ENCODE data around the gene SRCAP.
"Not testable (repeated sequence)": the region's sequence is repeated elsewhere in the genome, so short reads cannot be mapped to it uniquely, and the experiment has no call there.

SRCAP gene

GRCh38 chr16:30677931-30678585 lies 20.9 kb upstream of the SRCAP start:
- DNase-seq: no peak
- Histone ChIP-seq H3K27ac (ENCODE audit: insufficient read depth, low read length, poor library complexity, severe bottlenecking) (no peak overlapping the region), H3K4me1 (ENCODE audit: control insufficient read depth, insufficient read depth, low read length, poor library complexity, severe bottlenecking) (no peaks in the 10 kb centered on the region), H3K9me3 (ENCODE audit: control insufficient read depth, low read length) (no peaks in the 10 kb centered on the region), H3K4me3 (ENCODE audit: insufficient read depth, low read depth, low read length, poor library complexity, severe bottlenecking) (no peak overlapping the region), H3K27me3 (replicated peaks; ENCODE audit: control insufficient read depth, insufficient read depth, low read length, poor library complexity, severe bottlenecking) (no peaks in the 10 kb centered on the region), H3K36me3 (ENCODE audit: control insufficient read depth, insufficient read depth, low read length) (no peaks in the 10 kb centered on the region)

GRCh38 chr16:30678586-30678970 lies 20.4 kb upstream of the SRCAP start:
- Histone ChIP-seq H3K27ac (ENCODE audit: insufficient read depth, low read length, poor library complexity, severe bottlenecking) (no peak overlapping the region), H3K4me1 (ENCODE audit: control insufficient read depth, insufficient read depth, low read length, poor library complexity, severe bottlenecking) (no peaks in the 10 kb centered on the region), H3K9me3 (ENCODE audit: control insufficient read depth, low read length) (no peaks in the 10 kb centered on the region), H3K4me3 (ENCODE audit: insufficient read depth, low read depth, low read length, poor library complexity, severe bottlenecking) (no peak overlapping the region), H3K27me3 (replicated peaks; ENCODE audit: control insufficient read depth, insufficient read depth, low read length, poor library complexity, severe bottlenecking) (no peaks in the 10 kb centered on the region), H3K36me3 (ENCODE audit: control insufficient read depth, insufficient read depth, low read length) (no peaks in the 10 kb centered on the region)
- DNase-seq: no peak

GRCh38 chr16:30680326-30680725 lies 18.6 kb upstream of the SRCAP start:
- H3K9me3 ChIP-seq (ENCODE audit: control insufficient read depth, low read length): no peaks in the 10 kb centered on the region

GRCh38 chr16:30688701-30689100 lies 10.3 kb upstream of the SRCAP start:
- Histone ChIP-seq H3K4me1 (ENCODE audit: control insufficient read depth, insufficient read depth, low read length, poor library complexity, severe bottlenecking) (peaks cover 1% of the 10 kb centered on the region), H3K27ac (ENCODE audit: insufficient read depth, low read length, poor library complexity, severe bottlenecking) (no peak overlapping the region), H3K4me3 (ENCODE audit: insufficient read depth, low read depth, low read length, poor library complexity, severe bottlenecking) (no peak overlapping the region), H3K9me3 (ENCODE audit: control insufficient read depth, low read length) (no peaks in the 10 kb centered on the region), H3K36me3 (ENCODE audit: control insufficient read depth, insufficient read depth, low read length) (no peaks in the 10 kb centered on the region), H3K27me3 (replicated peaks; ENCODE audit: control insufficient read depth, insufficient read depth, low read length, poor library complexity, severe bottlenecking) (no peaks in the 10 kb centered on the region)
- no peak for DNase-seq

More at GRCh38 chr16:30680326-30680725, 18.6 kb upstream of the SRCAP start:
- no peak overlapping the region for H3K4me3 ChIP-seq (ENCODE audit: insufficient read depth, low read depth, low read length, poor library complexity, severe bottlenecking)
- no peaks in the 10 kb centered on the region for H3K36me3 ChIP-seq (ENCODE audit: control insufficient read depth, insufficient read depth, low read length)
- H3K27ac ChIP-seq (ENCODE audit: insufficient read depth, low read length, poor library complexity, severe bottlenecking): no peak overlapping the region
- H3K27me3 ChIP-seq (replicated peaks; ENCODE audit: control insufficient read depth, insufficient read depth, low read length, poor library complexity, severe bottlenecking): no peaks in the 10 kb centered on the region
- DNase-seq: no peak
- no peaks in the 10 kb centered on the region for H3K4me1 ChIP-seq (ENCODE audit: control insufficient read depth, insufficient read depth, low read length, poor library complexity, severe bottlenecking)

GRCh38 chr16:30691907-30692306 lies 7.1 kb upstream of the SRCAP start:
- H3K27me3 ChIP-seq (replicated peaks; ENCODE audit: control insufficient read depth, insufficient read depth, low read length, poor library complexity, severe bottlenecking): no peaks in the 10 kb centered on the region
- H3K27ac ChIP-seq (ENCODE audit: insufficient read depth, low read length, poor library complexity, severe bottlenecking): no peak overlapping the region
- H3K4me3 ChIP-seq (ENCODE audit: insufficient read depth, low read depth, low read length, poor library complexity, severe bottlenecking): no peak overlapping the region
- H3K4me1 ChIP-seq (ENCODE audit: control insufficient read depth, insufficient read depth, low read length, poor library complexity, severe bottlenecking): peaks cover 3% of the 10 kb centered on the region
- H3K9me3 ChIP-seq (ENCODE audit: control insufficient read depth, low read length): no peaks in the 10 kb centered on the region
- H3K36me3 ChIP-seq (ENCODE audit: control insufficient read depth, insufficient read depth, low read length): no peaks in the 10 kb centered on the region
- DNase-seq: no peak

- Histone ChIP-seq H3K4me1 (ENCODE audit: control insufficient read depth, insufficient read depth, low read length, poor library complexity, severe bottlenecking) (peaks cover 7% of the 10 kb centered on the region), H3K27ac (ENCODE audit: insufficient read depth, low read length, poor library complexity, severe bottlenecking) (no peak overlapping the region), H3K9me3 (ENCODE audit: control insufficient read depth, low read length) (no peaks in the 10 kb centered on the region), H3K4me3 (ENCODE audit: insufficient read depth, low read depth, low read length, poor library complexity, severe bottlenecking) (no peak overlapping the region), H3K36me3 (ENCODE audit: control insufficient read depth, insufficient read depth, low read length) (no peaks in the 10 kb centered on the region), H3K27me3 (replicated peaks; ENCODE audit: control insufficient read depth, insufficient read depth, low read length, poor library complexity, severe bottlenecking) (no peaks in the 10 kb centered on the region)
- DNase-seq: no peak
These were observed 6.4 kb upstream of the SRCAP start for GRCh38 chr16:30692396-30693064.

GRCh38 chr16:30694926-30695693 lies 3.9 kb upstream of the SRCAP start:
- H3K9me3 ChIP-seq (ENCODE audit: control insufficient read depth, low read length): no peaks in the 10 kb centered on the region
- H3K36me3 ChIP-seq (ENCODE audit: control insufficient read depth, insufficient read depth, low read length): no peaks in the 10 kb centered on the region
- no peaks in the 10 kb centered on the region for H3K27me3 ChIP-seq (replicated peaks; ENCODE audit: control insufficient read depth, insufficient read depth, low read length, poor library complexity, severe bottlenecking)
- no peak overlapping the region for H3K4me3 ChIP-seq (ENCODE audit: insufficient read depth, low read depth, low read length, poor library complexity, severe bottlenecking)
- H3K4me1 ChIP-seq (ENCODE audit: control insufficient read depth, insufficient read depth, low read length, poor library complexity, severe bottlenecking): peaks cover 12% of the 10 kb centered on the region
- no peak for DNase-seq
- no peak overlapping the region for H3K27ac ChIP-seq (ENCODE audit: insufficient read depth, low read length, poor library complexity, severe bottlenecking)

- not testable (repeated sequence) for H3K9me3 ChIP-seq (ENCODE audit: control insufficient read depth, low read length); H3K4me3 ChIP-seq (ENCODE audit: insufficient read depth, low read depth, low read length, poor library complexity, severe bottlenecking); H3K27me3 ChIP-seq (replicated peaks; ENCODE audit: control insufficient read depth, insufficient read depth, low read length, poor library complexity, severe bottlenecking); H3K27ac ChIP-seq (ENCODE audit: insufficient read depth, low read length, poor library complexity, severe bottlenecking); DNase-seq
- peaks cover 15% of the 10 kb centered on the region for H3K4me1 ChIP-seq (ENCODE audit: control insufficient read depth, insufficient read depth, low read length, poor library complexity, severe bottlenecking)
- H3K36me3 ChIP-seq (ENCODE audit: control insufficient read depth, insufficient read depth, low read length): peaks cover 12% of the 10 kb centered on the region
These were observed 2.3 kb upstream of the SRCAP start for GRCh38 chr16:30696646-30697045.

- Histone ChIP-seq H3K27me3 (replicated peaks; ENCODE audit: control insufficient read depth, insufficient read depth, low read length, poor library complexity, severe bottlenecking) (no peaks in the 10 kb centered on the region), H3K4me3 (ENCODE audit: insufficient read depth, low read depth, low read length, poor library complexity, severe bottlenecking) (peak overlapping the region; percentile 74), H3K27ac (ENCODE audit: insufficient read depth, low read length, poor library complexity, severe bottlenecking) (peak overlapping the region; percentile 100), H3K36me3 (ENCODE audit: control insufficient read depth, insufficient read depth, low read length) (peaks cover 13% of the 10 kb centered on the region), H3K4me1 (ENCODE audit: control insufficient read depth, insufficient read depth, low read length, poor library complexity, severe bottlenecking) (peaks cover 15% of the 10 kb centered on the region), H3K9me3 (ENCODE audit: control insufficient read depth, low read length) (no peaks in the 10 kb centered on the region)
- DNase-seq: no peak
These were observed 1.5 kb upstream of the SRCAP start for GRCh38 chr16:30697264-30698138.

Data from effector memory CD4-positive, alpha-beta T cell (primary cell).